Activated CD4-positive, alpha-beta T cell treated with anti-CD3 and anti-CD28 coated beads for 48 hours (primary cell): Measurements from ENCODE around the gene CHMP4B.

ENCODE experiments used
- DNase-seq: peaks from one replicate; pipeline ENCODE4 v3.0.0-alpha.2; 2020

The CHMP4B gene

GRCh38 chr20:33866398-33867100 is 55.4 kb downstream of the CHMP4B start:
- no peak for DNase-seq

GRCh38 chr20:33868042-33868441 is 56.9 kb downstream of the CHMP4B start:
- DNase-seq = no peak

GRCh38 chr20:33868595-33868994 is 57.4 kb downstream of the CHMP4B start:
- no peak for DNase-seq

- no peak for DNase-seq
These were observed 58.1 kb downstream of the CHMP4B start for GRCh38 chr20:33869283-33869682.

GRCh38 chr20:33871362-33871761 is 60.2 kb downstream of the CHMP4B start:
- DNase-seq = no peak

- no peak for DNase-seq
These were observed 63.0 kb downstream of the CHMP4B start for GRCh38 chr20:33874129-33874528.

GRCh38 chr20:33875055-33875454 is 63.9 kb downstream of the CHMP4B start:
- no peak for DNase-seq

- no peak for DNase-seq
These were observed 64.4 kb downstream of the CHMP4B start for GRCh38 chr20:33875534-33876026.

- no peak for DNase-seq
These were observed 67.4 kb downstream of the CHMP4B start for GRCh38 chr20:33878583-33878982.

GRCh38 chr20:33880396-33880795 is 69.2 kb downstream of the CHMP4B start:
- no peak for DNase-seq

GRCh38 chr20:33881989-33882388 is 70.8 kb downstream of the CHMP4B start:
- no peak for DNase-seq

GRCh38 chr20:33882481-33882880 is 71.3 kb downstream of the CHMP4B start:
- no peak for DNase-seq

GRCh38 chr20:33883164-33883563 is 72.0 kb downstream of the CHMP4B start:
- DNase-seq = no peak

GRCh38 chr20:33884633-33885032 is 73.5 kb downstream of the CHMP4B start:
- DNase-seq = no peak

GRCh38 chr20:33889312-33889711 is 78.2 kb downstream of the CHMP4B start:
- no peak for DNase-seq

GRCh38 chr20:33890557-33890956 is 79.4 kb downstream of the CHMP4B start:
- DNase-seq = no peak

- DNase-seq = no peak
These were observed 82.2 kb downstream of the CHMP4B start for GRCh38 chr20:33893314-33893713.

GRCh38 chr20:33894798-33895197 is 83.7 kb downstream of the CHMP4B start:
- DNase-seq = no peak

- no peak for DNase-seq
These were observed 85.4 kb downstream of the CHMP4B start for GRCh38 chr20:33896509-33896908.

- peak; percentile 11 for DNase-seq
These were observed 86.3 kb downstream of the CHMP4B start for GRCh38 chr20:33897313-33897912.

GRCh38 chr20:33899106-33899505 is 88.0 kb downstream of the CHMP4B start:
- DNase-seq = no peak

GRCh38 chr20:33900521-33901131 is 89.5 kb downstream of the CHMP4B start:
- no peak for DNase-seq

- no peak for DNase-seq
These were observed 90.0 kb downstream of the CHMP4B start for GRCh38 chr20:33901132-33901523.

- no peak for DNase-seq
These were observed 90.9 kb downstream of the CHMP4B start for GRCh38 chr20:33902011-33902410.
